ENCODE measurements around the gene PDCD10. TPM values are rescaled to one million over a fixed set of nuclear protein-coding genes. Genes with fewer than 3 reads are reported as not detected.
A peak's percentile ranks its signal among the peaks of the same experiment; 100 is the strongest.

Gene PDCD10
- total RNA-seq, 1 experiment from 2014 or later: 84.6 TPM

DNA sequence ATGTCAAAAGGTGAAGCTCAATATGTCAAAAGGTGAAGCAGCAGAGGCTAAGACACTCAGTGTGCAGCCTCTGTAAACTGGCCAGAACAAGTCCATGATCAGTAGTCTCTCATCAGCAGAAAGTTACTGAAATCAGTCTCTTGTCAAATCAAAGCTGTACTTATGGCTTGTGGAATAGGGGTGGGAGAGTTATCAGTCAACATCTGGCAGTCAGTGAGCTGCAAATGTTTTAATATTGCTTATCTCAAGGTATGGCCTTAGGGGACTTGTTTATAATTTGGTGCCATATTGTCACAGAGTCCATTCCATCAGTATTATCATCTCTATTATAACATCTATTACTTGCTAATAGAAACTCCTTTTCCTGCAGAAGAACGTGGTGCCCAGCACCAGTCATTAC, 66.0 kb downstream of the PDCD10 start:
- H4K20me1 ChIP-seq (ENCODE audit: insufficient read depth): no peaks in the 10 kb centered on the region; the same call in 1 of the 2 replicates
- no peak overlapping the region for H2AFZ ChIP-seq
- no peak overlapping the region for H3K27ac ChIP-seq
- DNase-seq: no peak
- no peaks in the 10 kb centered on the region for H3K9me3 ChIP-seq (ENCODE audit: insufficient read depth, low read depth)
- no peaks in the 10 kb centered on the region for H3K79me2 ChIP-seq (ENCODE audit: low read depth)
- ChIA-PET POLR2A (ENCODE audit: unreplicated experiment) (no interaction called here), CTCF (interaction anchor here (0.6 kb wide), 1 partner anchor 84 kb away, joined by 4 read pairs; no protein-coding TSS in a partner anchor)
- H3K27me3 ChIP-seq (ENCODE audit: insufficient read depth, low read depth): no peaks in the 10 kb centered on the region
- intact Hi-C loops (cut with micrococcal nuclease; ENCODE audit: unreplicated experiment): no loop called here
- no peaks in the 10 kb centered on the region for H3F3A ChIP-seq (ENCODE audit: insufficient read depth, low read depth)
- H3K36me3 ChIP-seq (ENCODE audit: low read depth): no peaks in the 10 kb centered on the region
- no TSS peak for BruUV-seq (replicated peaks)
- no peaks in the 10 kb centered on the region for H3K9me2 ChIP-seq (ENCODE audit: insufficient read depth)
- H3K4me3 ChIP-seq: no peak overlapping the region
- TF ChIP-seq, protein P1, sequence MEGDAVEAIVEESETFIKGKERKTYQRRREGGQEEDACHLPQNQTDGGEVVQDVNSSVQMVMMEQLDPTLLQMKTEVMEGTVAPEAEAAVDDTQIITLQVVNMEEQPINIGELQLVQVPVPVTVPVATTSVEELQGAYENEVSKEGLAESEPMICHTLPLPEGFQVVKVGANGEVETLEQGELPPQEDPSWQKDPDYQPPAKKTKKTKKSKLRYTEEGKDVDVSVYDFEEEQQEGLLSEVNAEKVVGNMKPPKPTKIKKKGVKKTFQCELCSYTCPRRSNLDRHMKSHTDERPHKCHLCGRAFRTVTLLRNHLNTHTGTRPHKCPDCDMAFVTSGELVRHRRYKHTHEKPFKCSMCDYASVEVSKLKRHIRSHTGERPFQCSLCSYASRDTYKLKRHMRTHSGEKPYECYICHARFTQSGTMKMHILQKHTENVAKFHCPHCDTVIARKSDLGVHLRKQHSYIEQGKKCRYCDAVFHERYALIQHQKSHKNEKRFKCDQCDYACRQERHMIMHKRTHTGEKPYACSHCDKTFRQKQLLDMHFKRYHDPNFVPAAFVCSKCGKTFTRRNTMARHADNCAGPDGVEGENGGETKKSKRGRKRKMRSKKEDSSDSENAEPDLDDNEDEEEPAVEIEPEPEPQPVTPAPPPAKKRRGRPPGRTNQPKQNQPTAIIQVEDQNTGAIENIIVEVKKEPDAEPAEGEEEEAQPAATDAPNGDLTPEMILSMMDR (conservative IDR thresholded peaks at IDR 0.05): no peak
- no peak for TF ChIP-seq EZH2 (IDR thresholded peaks at IDR 0.05; ENCODE audit: low read depth)
- no peak overlapping the region for H3K4me2 ChIP-seq
- H3K4me1 ChIP-seq (replicated peaks; ENCODE audit: insufficient read depth): no peaks in the 10 kb centered on the region

DNA sequence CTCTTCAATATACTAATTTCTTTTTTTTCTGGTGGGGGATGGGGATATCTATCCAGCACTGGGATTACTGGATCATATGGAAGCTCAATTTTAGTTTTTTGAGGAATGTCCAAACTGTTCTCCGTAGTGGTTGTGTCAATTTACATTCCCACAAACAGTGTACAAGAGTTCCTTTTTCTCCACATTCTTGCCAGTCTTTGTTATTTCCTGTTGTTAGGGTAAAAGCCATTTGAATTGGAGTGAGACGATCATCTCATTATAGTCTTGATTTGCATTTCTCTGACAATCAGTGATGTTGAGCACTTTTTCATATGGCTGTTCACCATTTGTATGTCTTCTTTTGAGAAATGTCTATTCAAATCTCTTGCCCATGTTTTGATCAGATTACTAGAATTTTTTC, 68.1 kb downstream of the PDCD10 start:
- intact Hi-C loops (cut with micrococcal nuclease; ENCODE audit: unreplicated experiment): no loop called here
- BruUV-seq (replicated peaks): no TSS peak
- H3K79me2 ChIP-seq (ENCODE audit: low read depth): no peaks in the 10 kb centered on the region
- H3K9me3 ChIP-seq (ENCODE audit: insufficient read depth, low read depth): no peaks in the 10 kb centered on the region
- CTCF ChIA-PET: no interaction called here
- no peaks in the 10 kb centered on the region for H3K36me3 ChIP-seq (ENCODE audit: low read depth)
- POLR2A ChIA-PET (ENCODE audit: unreplicated experiment): no interaction called here
- no peak for TF ChIP-seq EZH2 (IDR thresholded peaks at IDR 0.05; ENCODE audit: low read depth)
- TF ChIP-seq, protein P1 (conservative IDR thresholded peaks at IDR 0.05): no peak
- H3K9me2 ChIP-seq (ENCODE audit: insufficient read depth): no peaks in the 10 kb centered on the region
- H3K4me2 ChIP-seq: no peak overlapping the region
- no peaks in the 10 kb centered on the region; the same call in 1 of the 2 replicates for H4K20me1 ChIP-seq (ENCODE audit: insufficient read depth)
- no peaks in the 10 kb centered on the region for H3K4me1 ChIP-seq (replicated peaks; ENCODE audit: insufficient read depth)
- no peak overlapping the region for H3K27ac ChIP-seq
- H3K4me3 ChIP-seq: no peak overlapping the region
- no peaks in the 10 kb centered on the region for H3F3A ChIP-seq (ENCODE audit: insufficient read depth, low read depth)
- no peaks in the 10 kb centered on the region for H3K27me3 ChIP-seq (ENCODE audit: insufficient read depth, low read depth)
- DNase-seq: no peak
- no peak overlapping the region for H2AFZ ChIP-seq

DNA sequence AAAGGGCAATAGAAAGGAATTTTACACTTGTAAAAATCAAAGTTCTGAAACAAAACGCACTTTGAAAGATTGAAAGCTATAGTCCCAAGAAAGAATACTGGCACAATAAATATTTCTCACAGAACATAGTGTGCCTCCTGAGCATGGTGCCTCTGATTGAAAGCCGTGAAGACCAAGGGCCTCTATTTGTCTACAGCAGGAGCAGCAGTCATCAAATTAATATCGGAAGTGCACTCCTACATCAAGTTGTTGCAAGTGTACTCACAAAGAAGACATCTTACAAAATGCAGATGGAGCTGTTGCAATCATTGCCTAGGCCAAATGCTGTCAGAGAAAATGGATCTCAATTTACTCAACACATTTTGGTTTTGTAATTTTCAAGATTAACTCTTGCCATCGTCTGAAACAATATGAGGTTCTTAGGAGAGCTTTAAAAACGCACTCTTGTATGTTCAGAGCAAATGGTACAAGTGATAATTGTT, 71.7 kb downstream of the PDCD10 start:
- no peaks in the 10 kb centered on the region for H3K4me1 ChIP-seq (replicated peaks; ENCODE audit: insufficient read depth)
- no peaks in the 10 kb centered on the region for H3K27me3 ChIP-seq (ENCODE audit: insufficient read depth, low read depth)
- TF ChIP-seq, protein P1 (conservative IDR thresholded peaks at IDR 0.05): no peak
- TF ChIP-seq EZH2 (IDR thresholded peaks at IDR 0.05; ENCODE audit: low read depth): no peak
- no peaks in the 10 kb centered on the region for H4K20me1 ChIP-seq (ENCODE audit: insufficient read depth)
- H3K9me2 ChIP-seq (ENCODE audit: insufficient read depth): no peaks in the 10 kb centered on the region
- H2AFZ ChIP-seq: peak overlapping the region; percentile 15; the same call in 1 of the 2 replicates
- H3K4me3 ChIP-seq: no peak overlapping the region
- peak in 1 of 2 experiments; percentile 13 for DNase-seq
- no peaks in the 10 kb centered on the region for H3K79me2 ChIP-seq (ENCODE audit: low read depth)
- ChIA-PET POLR2A (ENCODE audit: unreplicated experiment) (no interaction called here), CTCF (no interaction called here)
- intact Hi-C loops (cut with micrococcal nuclease; ENCODE audit: unreplicated experiment): no loop called here
- no peak overlapping the region for H3K27ac ChIP-seq
- H3K9me3 ChIP-seq (ENCODE audit: insufficient read depth, low read depth): no peaks in the 10 kb centered on the region
- H3K4me2 ChIP-seq: no peak overlapping the region
- no peaks in the 10 kb centered on the region for H3K36me3 ChIP-seq (ENCODE audit: low read depth)
- no TSS peak for BruUV-seq (replicated peaks)
- no peaks in the 10 kb centered on the region for H3F3A ChIP-seq (ENCODE audit: insufficient read depth, low read depth)
